GM19438 (cell line): Measurements from ENCODE around the gene SNAPIN.
A peak's percentile ranks its signal among the peaks of the same experiment; 100 is the strongest.

Experiments
- ATAC-seq: cut with Tn5 transposase; IDR thresholded peaks from one replicate; pipeline ENCODE4 v1.9.1; 2021; ENCODE audit warnings: low read depth; ENCODE audit not compliant: unreplicated experiment

Gene SNAPIN

GRCh38 chr1:153671628-153672353 is 13.3 kb downstream of the SNAPIN start:
- peak; percentile 20 for ATAC-seq

GRCh38 chr1:153673511-153673910 is 15.0 kb downstream of the SNAPIN start:
- ATAC-seq, result no peak

- no peak for ATAC-seq
Observed at GRCh38 chr1:153677718-153678518, 19.4 kb downstream of the SNAPIN start.

- ATAC-seq, result no peak
Observed at GRCh38 chr1:153678519-153679336, 20.2 kb downstream of the SNAPIN start, which contains the start of gene NPR1. TSS of gene NPR1 (plus strand) at chr1:153678688. CDS start at chr1:153679109, 421 bp downstream.

- ATAC-seq, result no peak
Observed at GRCh38 chr1:153679337-153680119, 21.0 kb downstream of the SNAPIN start.

GRCh38 chr1:153680120-153680403 is 21.6 kb downstream of the SNAPIN start:
- ATAC-seq, result no peak

GRCh38 chr1:153682730-153683129 is 24.2 kb downstream of the SNAPIN start:
- no peak for ATAC-seq

GRCh38 chr1:153683854-153684253 is 25.4 kb downstream of the SNAPIN start:
- ATAC-seq, result no peak

- ATAC-seq, result no peak
Observed at GRCh38 chr1:153684892-153685291, 26.4 kb downstream of the SNAPIN start.

GRCh38 chr1:153685544-153686340 is 27.2 kb downstream of the SNAPIN start:
- no peak for ATAC-seq

GRCh38 chr1:153687346-153688125 is 29.0 kb downstream of the SNAPIN start:
- ATAC-seq, result no peak

GRCh38 chr1:153688276-153688675 is 29.8 kb downstream of the SNAPIN start:
- no peak for ATAC-seq

GRCh38 chr1:153688736-153689328 is 30.3 kb downstream of the SNAPIN start:
- no peak for ATAC-seq

- ATAC-seq, result no peak
Observed at GRCh38 chr1:153693466-153693865, 35.0 kb downstream of the SNAPIN start.

- no peak for ATAC-seq
Observed at GRCh38 chr1:153696741-153697140, 38.2 kb downstream of the SNAPIN start.

GRCh38 chr1:153697191-153698019 is 38.9 kb downstream of the SNAPIN start:
- ATAC-seq, result no peak

GRCh38 chr1:153698020-153698922 is 39.8 kb downstream of the SNAPIN start:
- no peak for ATAC-seq
